GM21381 (cell line): ENCODE data around the gene REC8.
A peak's percentile ranks its signal among the peaks of the same experiment; 100 is the strongest.

Experiments
- ATAC-seq: cut with Tn5 transposase; IDR thresholded peaks from one replicate; pipeline ENCODE4 v1.9.1; 2021; ENCODE audit warnings: mild to moderate bottlenecking, moderate library complexity; ENCODE audit not compliant: unreplicated experiment

The REC8 gene

DNA sequence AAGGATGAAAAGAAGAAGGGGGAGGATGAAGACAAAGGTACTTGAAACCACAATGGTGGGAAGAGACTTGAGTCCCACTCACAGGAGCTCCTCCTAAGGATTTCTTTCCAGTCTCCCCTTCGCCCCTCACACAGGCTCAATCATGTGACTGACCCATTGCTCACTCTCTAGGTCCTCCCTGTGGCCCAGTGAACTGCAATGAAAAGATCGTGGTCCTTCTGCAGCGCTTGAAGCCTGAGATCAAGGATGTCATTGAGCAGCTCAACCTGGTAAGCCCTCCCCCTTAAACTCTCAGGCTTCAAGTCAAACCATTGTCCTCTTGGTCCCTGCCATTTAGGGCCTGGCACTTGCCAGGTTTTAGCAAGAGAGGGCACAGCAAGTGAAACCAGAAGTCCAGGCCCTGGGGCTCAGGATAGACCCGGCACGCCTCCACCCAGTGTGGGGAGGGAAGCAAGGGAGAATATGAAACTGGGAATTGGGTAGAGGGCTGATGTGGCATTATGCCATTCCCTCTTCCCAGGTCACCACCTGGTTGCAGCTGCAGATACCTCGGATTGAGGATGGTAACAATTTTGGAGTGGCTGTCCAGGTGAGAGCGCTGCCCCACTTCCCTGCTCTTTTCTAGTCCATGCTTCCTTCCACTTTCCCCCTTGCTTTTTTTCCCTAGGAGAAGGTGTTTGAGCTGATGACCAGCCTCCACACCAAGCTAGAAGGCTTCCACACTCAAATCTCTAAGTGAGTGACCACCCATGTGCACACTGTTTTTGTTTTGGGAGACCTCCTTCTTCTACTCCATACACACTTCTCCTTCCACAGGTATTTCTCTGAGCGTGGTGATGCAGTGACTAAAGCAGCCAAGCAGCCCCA, 34.1 kb upstream of the REC8 start:
- no peak for ATAC-seq

DNA sequence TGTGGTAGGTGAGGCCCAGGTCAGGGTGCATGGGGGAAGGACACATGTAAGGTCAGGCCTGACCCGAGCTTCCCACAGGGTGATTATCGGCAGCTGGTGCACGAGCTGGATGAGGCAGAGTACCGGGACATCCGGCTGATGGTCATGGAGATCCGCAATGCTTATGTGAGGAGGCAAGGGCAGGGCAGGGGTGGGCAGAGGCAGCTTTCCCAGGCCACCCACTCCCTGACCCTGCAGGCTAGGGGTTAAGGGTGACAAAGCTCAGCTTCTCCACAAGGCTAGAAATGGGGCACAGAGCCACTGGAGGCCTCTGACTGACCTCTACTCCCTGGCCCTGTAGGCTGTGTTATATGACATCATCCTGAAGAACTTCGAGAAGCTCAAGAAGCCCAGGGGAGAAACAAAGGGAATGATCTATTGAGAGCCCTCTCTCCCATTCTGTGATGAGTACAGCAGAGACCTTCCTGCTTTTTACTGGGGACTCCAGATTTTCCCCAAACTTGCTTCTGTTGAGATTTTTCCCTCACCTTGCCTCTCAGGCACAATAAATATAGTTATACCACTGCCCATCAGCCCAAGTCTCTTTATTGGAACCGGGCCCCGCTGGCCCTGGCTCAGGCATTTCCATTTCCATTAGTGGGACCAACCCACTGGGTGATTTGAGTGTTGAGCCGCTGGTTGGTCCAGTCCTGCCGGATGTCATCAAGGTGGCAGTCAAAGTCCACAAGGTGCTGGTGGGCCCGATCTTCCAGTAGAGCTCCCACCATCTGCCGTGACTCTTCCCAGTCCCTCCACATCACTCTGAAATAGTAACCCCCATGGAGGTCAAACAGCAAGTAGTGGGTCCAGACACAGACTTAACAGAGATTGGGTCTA, 33.2 kb upstream of the REC8 start:
- ATAC-seq, result no peak

DNA sequence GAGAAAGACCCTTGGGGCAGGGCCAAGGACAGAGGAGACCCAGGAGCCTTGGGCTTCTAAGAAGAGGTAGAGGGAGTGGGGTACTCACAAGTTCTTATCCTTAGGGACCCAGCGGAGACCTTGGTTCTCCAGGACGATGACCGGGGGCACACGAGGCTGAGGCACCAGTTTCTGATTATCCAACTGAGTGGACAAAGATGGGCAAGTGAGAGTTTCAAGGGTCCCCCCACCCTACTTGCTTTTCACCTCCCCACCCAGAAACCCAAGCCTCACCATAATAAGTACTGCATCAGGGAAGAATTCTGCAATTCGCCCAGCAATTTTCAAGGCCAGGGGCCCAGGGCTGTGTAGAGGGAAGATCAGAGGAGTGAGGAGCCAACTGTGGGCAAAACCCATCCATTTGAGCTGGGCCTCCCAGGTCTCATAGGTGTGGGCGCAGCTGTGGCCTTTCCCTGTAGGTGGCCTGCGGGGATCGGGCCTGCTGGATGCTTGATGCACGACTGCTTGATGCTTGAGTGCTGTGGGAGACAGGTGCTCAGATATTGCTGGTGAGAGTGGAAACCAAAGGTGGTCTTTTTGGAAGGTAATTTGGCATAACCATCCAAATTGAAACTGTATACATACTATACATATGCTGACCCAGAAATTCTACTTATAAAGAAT, 32.5 kb upstream of the REC8 start:
- ATAC-seq, result no peak

DNA sequence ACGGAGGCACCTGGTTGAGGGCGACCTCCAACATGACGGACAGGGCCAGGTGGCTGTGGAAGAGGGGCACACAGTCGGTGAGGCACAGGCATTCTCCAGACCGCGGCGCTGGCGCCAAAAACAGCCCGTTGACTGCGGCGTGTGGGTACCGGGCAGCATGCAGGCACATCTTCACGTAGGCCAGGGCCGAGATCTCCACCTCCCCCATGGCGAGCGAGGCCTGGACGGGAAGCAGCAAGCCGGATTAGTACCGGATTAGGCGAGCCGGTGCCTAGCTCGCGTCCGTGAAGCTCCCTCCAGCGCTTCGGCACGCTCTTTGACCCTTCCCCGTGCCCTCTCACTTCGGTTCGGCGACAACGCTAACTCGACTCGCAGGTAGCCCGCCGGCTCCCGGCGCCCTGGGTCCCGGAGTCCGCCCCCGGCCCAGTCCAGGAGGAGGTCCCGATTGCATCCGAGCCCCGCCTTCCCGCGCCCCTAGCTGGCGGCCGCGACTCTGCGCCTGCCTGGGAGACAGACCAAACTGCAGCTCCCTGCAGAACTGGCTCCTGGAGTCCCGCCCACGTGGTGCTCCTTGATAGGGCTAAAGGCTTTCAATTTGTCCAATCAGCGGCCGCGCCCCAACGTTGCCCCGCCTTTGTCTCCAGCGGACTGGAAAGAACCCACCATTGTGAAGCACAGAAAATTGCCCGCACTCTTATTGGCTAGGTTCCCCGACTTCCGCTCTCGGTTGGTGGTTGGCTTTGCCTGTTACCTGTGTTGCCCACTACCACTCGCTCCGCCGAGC, 30.6 kb upstream of the REC8 start, which contains the start of gene EMC9:
Gene EMC9, minus strand, starts transcription at position 495 of the 784 bp plus-strand sequence. Its CDS starts 287 bp downstream, at position 208.
- peak; percentile 86 for ATAC-seq

DNA sequence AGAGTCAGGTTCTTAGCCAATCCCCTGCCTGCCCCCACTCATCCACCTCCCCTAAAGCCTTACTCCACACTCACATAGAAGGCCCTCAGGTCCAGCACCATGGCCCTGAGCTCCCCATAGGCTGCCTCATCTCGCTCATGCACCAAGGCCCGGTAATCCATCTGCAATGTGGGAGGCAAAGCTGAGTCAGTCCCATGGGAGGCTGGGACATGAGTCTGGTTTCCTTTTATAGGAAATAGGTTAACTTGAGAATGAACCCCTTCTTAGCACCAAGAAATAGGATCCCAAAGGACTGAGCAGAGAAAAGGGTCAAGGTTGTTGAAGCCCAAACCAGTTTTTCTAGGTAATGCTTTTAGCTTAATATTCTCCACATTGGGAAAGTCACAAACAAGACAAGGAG, 28.4 kb upstream of the REC8 start:
- no peak for ATAC-seq

DNA sequence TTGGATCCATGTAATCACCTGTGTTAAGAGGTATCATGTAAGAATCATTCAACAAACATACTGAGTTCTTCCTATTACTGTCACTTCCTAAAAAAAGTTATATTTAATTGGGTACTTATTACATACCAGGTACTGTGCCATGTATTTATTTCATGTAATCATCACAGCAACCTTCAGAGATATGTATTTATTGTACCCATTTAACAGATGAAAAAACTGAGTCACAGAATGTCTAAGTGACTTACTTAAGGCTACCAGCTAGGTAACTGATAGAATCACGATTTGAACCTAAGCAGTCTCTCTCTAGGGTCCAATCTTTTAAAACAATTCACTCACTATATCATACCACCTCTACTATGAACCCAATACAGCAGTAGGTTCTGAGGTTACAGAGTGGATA, 27.4 kb upstream of the REC8 start:
- no peak for ATAC-seq

DNA sequence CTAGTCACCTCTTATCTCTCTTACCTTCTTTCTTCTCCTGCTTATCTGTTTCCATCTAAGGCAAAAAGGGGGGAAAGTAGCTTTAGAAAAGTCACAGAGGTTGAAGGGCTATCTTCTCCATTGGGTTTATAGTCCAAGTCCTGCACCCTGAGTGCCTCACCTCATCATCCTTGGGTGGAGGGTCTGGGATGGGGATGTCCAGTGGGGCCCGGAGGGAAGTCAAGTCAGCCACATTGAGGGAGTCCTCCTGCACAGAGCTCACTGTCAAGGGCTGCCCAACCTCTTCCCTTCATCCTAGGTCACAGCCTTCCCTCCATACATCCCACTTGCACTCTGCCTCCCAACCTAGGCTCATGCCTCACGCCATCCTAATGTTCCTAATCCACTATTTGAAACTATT, 26.7 kb upstream of the REC8 start:
- ATAC-seq, result no peak

DNA sequence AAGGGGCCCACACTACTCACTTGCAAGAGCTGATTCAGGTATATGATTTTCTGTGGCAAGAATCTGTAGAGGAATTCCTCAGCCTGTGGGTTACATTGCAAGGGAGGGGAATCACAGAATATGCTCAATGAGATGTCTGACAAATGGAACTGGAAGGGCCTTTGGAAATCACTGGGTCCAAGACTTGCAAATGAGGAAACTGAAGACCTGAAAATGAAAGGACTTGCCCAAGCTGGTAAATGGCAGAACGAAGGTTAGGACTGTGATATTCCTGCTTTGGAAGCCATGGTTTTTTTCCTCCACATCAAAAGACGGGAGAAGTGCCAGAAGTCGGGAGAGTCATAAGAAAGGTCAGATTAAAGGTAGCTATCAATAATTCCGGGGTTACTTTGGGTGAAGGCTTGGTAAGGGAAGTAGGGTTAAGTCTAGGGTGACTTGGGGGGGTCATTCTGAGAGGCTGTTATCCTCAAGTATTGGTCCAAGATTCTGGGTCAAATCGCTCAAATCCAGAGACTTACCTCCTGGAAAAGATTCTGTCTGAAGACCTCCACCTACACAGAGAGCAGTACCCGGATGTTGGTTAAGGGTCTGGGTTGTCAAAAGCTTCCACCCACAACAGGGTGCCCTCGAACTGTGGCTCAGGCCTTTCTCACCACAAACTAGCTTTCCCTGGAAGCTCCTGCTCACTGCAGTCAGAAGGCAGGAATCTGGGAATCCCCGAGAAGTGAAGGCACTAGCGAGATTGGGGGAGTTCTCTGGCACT, 26.0 kb upstream of the REC8 start:
- no peak for ATAC-seq

DNA sequence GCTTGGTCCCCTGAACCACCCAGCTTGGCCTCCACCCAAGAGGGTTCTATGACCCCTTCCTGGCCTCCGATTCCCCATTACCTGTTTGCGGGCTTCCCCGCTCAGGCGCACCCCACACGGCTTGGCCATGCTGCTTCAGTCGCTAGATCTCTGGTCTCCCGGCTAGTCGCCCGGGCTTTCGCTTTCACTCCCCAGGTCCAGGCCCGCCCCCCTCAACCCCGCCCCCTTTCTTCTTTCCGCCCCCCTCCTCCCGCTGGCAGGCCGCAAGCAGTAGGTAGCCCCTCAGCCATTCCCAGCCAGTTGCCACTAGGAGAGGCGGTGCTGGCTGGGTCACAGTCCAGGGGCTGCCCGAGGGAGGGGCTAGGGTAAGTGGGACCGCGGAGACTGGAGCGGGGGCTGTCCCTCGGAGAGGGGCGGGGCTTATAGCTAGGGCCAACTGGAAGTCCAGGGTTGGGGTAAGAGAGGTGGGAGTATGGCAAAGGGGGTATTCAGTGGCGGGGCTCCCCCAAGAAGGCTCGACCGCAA, 25.4 kb upstream of the REC8 start, which contains the start of gene PSME2:
Gene PSME2, minus strand, starts transcription at position 158 of the 525 bp plus-strand sequence. Its CDS starts 29 bp downstream, at position 129.
- peak; percentile 59 for ATAC-seq

DNA sequence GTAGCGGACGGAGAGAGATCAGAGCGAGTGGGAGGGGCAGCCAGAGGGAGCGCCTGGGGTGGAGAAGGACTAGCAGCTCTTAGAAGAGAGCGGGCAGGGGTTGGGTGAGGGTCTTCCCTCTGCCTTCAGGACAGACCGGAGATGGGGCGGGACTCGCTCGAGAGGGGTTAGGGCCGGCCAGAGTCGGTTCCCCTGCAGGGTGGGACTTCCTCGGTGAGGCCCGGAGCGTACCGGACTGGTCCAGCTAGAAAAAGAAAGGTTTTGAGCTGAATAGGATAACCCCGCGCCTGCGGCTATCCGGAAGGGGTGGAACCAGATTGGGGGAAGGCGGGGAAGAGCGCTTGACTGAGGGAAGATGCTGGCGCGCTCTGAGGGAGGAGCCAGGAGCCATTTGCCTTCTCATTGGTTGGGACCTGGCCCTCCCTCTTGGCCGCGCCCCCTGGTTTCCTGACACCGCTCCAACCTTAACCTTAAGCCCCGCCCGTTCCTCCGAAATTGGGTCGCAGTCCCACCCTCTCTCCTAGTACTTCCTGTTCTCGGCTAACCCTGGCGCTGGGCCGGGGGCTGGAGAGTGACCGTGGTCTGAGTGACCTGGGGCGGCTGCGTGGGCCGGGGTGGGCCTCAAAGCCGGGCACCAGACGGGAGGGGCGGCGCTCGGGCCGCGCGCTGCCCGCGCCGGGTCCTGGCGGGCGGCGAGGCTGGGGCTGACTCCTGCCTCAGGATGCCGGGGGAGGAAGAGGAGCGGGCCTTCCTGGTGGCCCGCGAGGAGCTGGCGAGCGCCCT, 24.7 kb upstream of the REC8 start, which contains the start of gene RNF31:
Gene RNF31, plus strand, starts transcription at position 521 of the 783 bp plus-strand sequence. Its CDS starts 201 bp downstream, at position 722.
- peak; percentile 72 for ATAC-seq

DNA sequence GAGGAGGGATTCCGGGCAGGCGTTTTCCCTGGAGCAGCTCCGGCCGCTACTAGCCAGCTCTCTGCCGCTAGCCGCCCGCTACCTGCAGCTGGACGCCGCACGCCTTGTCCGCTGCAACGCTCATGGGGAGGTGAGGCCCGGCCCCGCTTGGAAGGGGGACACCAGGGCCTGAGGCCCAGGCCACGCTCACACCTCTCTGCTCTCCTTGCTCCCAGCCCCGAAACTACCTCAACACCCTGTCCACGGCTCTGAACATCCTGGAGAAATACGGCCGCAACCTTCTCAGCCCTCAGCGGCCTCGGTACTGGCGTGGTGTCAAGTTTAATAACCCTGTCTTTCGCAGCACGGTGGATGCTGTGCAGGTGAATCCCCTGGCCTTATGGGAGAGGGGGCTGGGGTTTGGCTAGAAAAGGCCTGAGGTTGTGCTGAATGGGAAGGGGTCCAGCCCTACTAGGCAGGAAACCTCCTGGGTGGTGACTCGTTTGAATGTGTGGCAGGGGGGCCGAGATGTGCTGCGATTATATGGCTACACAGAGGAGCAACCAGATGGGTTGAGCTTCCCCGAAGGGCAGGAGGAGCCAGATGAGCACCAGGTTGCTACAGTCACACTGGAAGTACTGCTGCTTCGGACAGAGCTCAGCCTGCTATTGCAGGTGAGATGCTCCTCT, 24.0 kb upstream of the REC8 start:
- ATAC-seq, result no peak

DNA sequence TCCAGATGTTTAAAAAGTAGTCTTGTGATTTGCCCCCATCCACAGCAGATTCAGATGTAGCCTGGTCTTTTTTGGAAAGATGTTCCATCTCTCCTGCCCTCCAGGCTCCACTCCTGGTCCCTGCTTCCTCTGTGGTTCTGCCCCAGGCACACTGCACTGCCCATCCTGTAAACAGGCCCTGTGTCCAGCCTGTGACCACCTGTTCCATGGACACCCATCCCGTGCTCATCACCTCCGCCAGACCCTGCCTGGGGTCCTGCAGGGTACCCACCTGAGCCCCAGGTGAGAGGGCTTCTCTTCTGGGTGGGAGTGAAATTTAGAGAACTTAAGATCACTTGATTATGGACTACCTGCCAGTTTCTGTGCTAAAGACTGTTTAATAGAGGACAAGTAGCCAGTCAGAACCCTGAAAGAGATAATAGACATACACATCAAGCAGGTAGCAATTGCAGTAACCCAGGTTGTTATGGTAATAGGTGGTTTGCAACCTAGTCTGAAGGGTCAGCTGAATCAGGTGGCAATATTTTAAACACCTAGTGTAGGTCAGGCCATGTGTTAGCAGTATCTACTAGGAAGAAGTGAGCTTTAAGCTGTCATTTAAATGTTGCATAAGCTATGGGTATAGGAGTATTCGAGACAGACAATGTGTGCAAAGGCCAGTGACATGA, 22.4 kb upstream of the REC8 start:
- ATAC-seq, result no peak

DNA sequence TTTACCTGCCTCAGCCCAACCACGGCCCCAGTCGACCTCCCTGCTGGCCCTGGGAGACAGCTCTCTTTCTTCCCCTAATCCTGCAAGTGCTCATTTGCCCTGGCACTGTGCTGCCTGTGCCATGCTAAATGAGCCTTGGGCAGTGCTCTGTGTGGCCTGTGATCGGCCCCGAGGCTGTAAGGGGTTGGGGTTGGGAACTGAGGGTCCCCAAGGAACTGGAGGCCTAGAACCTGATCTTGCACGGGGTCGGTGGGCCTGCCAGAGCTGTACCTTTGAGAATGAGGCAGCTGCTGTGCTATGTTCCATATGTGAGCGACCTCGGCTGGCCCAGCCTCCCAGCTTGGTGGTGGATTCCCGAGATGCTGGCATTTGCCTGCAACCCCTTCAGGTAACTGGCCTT, 21.8 kb upstream of the REC8 start:
- no peak for ATAC-seq

DNA sequence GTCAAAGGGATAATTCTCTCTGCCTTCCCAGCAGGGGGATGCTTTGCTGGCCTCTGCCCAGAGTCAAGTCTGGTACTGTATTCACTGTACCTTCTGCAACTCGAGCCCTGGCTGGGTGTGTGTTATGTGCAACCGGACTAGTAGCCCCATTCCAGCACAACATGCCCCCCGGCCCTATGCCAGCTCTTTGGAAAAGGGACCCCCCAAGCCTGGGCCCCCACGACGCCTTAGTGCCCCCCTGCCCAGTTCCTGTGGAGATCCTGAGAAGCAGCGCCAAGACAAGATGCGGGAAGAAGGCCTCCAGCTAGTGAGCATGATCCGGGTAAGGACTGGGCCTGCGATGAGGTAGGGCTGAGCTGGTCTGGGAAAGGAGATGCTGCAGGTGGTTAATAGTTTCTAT, 21.3 kb upstream of the REC8 start:
- ATAC-seq, result no peak

DNA sequence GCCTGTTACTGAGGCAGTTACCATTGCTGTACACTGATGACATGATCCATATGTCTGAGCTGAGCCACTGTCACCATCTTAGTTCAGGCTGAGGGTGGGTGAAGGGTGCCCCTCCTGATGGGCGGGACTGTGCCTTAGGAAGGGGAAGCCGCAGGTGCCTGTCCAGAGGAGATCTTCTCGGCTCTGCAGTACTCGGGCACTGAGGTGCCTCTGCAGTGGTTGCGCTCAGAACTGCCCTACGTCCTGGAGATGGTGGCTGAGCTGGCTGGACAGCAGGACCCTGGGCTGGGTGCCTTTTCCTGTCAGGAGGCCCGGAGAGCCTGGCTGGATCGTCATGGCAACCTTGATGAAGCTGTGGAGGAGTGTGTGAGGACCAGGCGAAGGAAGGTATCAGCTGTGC, 20.9 kb upstream of the REC8 start:
- no peak for ATAC-seq

DNA sequence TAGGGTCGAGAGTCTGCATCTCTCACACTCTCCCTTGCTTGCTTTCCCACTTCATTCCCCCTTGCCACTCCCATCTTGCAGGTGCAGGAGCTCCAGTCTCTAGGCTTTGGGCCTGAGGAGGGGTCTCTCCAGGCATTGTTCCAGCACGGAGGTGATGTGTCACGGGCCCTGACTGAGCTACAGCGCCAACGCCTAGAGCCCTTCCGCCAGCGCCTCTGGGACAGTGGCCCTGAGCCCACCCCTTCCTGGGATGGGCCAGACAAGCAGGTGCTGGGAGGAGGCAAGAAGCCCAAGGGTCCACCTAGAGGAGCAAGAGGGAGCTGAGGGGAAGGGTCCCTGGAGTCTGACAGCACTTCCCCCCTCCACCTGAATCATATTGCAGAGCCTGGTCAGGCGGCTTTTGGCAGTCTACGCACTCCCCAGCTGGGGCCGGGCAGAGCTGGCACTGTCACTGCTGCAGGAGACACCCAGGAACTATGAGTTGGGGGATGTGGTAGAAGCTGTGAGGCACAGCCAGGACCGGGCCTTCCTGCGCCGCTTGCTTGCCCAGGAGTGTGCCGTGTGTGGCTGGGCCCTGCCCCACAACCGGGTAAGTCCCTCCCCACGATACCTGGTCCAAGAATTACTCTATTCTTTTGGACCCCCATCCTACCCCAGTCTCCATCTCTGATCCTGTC, 20.3 kb upstream of the REC8 start:
- ATAC-seq, result no peak

DNA sequence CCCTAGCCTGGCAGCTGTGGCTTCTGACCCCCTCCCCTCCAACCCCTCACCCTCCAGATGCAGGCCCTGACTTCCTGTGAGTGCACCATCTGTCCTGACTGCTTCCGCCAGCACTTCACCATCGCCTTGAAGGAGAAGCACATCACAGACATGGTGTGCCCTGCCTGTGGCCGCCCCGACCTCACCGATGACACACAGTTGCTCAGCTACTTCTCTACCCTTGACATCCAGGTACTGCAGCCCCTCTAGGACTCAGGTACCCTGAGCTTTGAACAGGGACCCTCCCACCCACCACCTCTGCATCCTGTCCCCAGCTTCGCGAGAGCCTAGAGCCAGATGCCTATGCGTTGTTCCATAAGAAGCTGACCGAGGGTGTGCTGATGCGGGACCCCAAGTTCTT, 16.8 kb upstream of the REC8 start:
- no peak for ATAC-seq
